Stimulated activated CD4-positive, alpha-beta T cell treated with anti-CD3 and anti-CD28 coated beads, TNF-alpha, amount 100 ng/mL, for 4 hours (primary cell): Measurements from ENCODE around the gene TSPAN32.
"Not testable (repeated sequence)": the region's sequence is repeated elsewhere in the genome, so short reads cannot be mapped to it uniquely, and the experiment has no call there.

Experiments
- DNase-seq, 3 experiments: peaks; one replicate each; pipeline ENCODE4 v3.0.0-alpha.2; 2020; ENCODE audit warnings: low read depth in 3 of 3

Gene TSPAN32

GRCh38 chr11:2342981-2343380, 41.2 kb downstream of the TSPAN32 start:
- no peak for DNase-seq

DNA sequence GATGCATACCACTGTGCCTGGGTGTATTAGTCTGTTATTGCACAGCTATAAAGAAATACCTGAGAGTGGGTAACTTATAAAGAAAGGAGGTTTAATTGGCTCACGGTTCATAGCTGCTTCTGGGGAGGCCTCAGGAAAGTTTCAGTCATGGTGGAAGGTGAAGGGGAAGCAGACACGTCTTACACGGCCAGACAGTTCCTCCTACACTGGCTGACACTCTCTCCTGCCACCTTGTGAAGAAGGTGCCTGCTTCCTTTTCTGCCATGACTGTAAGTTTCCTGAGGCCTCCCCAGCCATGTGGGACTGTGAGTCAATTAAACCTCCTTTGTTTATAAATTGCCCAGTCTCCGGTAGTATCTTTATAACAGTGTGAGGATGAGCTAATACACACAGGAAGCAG, 41.7 kb downstream of the TSPAN32 start:
- no peak for DNase-seq

DNA sequence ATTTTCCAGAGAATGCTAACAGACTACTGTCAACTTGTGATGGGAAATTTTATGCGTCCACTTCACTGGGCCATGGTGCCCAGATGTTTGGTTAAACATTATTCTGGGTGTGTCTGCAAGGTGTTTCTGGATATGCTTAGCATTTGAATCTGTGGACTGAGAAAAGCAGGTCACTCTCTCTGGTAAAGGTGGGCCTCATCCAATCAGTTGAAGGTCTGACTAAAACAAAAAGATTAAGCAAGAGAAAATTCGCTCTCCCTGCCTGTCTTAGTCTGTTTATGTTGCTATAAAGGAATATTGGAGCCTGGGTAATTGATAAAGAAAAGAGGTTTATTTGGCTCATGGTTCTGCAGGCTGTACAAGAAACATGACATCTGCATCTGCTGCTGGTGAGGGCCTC, 43.2 kb downstream of the TSPAN32 start:
- DNase-seq: no peak

DNA sequence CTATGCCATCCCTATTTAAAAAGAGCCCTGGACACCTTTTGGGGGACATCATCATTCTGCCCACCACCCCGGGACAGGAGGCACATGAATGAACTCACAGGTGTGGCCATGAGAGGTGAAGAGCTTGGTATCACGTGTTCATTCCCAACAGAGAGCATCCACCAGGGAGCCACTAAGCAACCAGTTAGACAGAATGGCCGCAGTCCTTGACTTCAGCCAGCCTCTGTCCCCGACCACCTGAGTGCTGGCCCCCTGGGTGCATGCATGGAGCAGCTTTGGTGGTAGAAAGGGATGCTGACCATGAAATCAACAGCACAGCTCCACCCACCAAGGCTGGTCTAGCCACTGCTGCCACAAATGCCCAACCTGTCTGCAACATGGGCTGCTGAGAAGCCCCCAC, 44.2 kb downstream of the TSPAN32 start:
- DNase-seq: no peak

DNA sequence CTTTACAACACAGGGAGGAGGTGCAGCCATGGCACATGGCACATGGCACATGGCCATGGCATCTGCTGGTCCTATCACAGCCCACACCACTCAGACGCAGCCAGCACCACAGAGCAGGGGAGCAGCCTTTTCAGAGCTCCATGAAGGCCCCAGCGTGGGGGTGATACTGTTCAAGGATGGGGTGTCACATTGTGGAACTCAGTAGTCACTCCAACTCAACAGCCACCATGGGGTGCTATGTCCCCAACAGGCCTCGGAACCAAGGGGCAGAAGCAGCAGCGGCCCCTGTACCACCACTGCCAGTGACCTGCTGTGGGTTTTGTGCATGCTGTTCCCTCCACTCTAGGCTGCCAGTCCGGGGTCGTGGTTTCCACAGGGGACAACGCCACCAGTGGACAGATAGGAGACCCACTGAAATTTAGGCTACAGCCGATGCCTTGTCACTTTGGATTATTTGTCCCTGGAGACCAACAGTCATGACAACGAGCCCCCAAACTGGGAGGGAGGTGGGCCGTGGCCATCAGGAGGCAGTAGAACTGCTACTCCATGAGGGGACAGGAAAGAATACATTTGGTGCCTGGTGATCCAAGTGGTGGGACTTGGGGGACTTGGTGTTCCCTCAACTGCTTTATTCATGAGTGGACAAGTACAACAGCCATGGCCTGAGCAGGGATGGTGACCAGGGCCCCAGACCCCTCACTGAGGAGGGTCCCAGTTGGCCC, 44.9 kb downstream of the TSPAN32 start:
- DNase-seq: no peak

GRCh38 chr11:2347308-2347830, 45.6 kb downstream of the TSPAN32 start:
- no peak for DNase-seq

DNA sequence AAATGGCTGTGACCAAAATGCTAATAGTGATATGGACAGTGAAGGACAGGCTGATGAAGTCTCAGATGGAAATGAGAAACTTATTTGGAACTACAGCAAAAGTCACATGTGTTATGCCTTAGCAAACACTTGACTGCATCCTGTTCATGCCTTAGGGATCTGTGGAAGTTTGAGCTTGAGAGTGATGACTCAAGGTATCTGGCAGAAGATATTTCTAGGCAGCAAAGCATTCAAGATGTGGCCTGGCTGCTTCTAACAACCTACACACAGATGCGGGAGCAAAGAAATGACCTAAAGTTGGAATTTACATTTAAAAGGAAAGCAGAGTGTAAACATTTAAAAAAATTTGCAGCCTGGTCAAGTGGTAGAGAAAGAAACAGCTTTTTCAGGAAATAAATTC, 47.2 kb downstream of the TSPAN32 start:
- no peak for DNase-seq

DNA sequence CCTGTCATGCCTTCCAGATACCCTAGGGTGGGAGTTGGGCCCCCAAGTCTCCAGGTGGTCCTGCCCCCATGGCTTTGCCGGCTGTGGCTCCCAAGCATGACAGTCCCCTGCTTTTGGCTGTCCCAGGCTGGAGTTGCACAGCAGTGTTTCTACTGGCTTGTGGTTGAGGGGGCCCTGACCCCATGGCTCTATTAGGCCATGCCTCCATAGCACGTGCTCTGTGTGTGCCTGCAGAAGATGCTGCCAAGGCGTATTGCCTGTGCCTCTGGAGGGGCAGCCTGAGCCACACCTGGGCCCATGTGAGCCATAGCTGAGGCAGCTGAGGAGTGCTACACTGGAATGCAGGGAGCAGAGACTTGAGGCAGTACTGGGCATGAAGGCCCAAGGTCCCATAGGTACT, 49.9 kb downstream of the TSPAN32 start:
- DNase-seq: no peak

DNA sequence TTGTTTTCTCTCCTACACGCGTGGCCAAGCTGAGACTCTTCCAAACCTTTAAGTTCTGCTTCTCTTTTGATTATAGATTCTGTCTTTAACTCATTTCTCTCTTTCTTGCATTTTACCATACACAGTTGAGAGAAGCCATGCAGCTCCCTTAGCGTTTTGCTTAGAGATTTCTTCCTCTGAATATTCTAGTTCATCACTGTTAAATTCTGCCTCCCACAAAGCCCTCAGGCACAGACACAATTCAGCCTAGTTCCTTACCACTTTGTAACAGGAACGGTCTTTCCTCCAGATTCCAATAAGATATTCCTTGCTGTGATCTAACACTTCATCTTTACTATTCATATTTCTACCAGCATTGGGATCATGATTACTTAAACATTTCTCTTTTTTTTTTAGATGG, 50.6 kb downstream of the TSPAN32 start:
- no peak for DNase-seq

DNA sequence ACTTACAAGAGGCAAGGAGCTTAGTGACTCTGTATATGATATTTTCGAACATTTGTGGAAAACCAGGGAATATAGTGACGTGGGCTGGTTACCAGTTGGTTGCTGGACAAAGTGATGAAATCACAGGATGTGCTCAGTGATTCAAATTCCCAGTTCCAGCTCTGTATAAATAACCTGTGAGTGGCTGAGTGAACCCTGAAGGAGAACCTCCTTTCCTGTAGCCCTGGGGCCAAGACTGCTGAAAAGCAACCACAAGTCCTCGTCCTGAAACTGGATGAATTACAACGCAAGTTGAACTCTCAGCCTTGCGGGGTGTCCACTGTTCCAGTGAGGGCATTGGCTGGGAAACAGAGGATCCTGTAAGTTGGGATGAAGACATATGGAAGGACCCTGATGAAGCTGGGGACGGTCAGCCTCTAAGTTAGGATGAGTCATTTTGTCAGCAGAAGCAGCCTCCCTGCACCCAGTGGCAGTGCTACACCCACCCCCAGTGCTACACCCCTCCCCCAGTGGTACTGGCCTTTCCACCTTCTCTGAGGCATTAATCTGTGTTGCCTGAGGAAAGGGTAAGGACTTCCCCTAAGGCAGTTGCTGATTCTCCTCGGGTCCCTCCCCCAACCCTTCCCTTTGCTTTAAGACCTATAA, 53.3 kb downstream of the TSPAN32 start:
- DNase-seq: no peak

DNA sequence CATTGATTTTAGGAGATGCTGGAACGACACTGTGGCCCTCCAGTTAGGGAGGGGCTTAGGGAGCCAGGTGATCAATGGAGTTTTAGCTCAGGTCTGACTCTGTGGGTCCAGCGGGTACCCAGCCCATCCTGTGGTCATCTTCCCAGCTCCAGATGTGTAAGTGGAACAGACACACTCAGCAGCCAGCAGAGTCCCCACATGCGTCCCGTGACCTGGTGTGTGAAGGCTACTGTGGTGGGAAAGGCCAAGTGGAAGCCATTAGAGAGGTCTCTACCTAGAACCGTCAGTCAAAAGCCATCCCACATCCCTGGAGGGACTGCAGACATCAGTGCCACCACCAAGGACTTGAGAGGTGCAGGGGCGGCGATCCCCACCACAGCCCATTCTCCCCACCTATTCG, 55.4 kb downstream of the TSPAN32 start:
- no peak for DNase-seq

GRCh38 chr11:2357651-2358050, 55.8 kb downstream of the TSPAN32 start:
- not testable (repeated sequence) for DNase-seq

- no peak for DNase-seq
Measured at GRCh38 chr11:2358754-2359442, 57.1 kb downstream of the TSPAN32 start.

DNA sequence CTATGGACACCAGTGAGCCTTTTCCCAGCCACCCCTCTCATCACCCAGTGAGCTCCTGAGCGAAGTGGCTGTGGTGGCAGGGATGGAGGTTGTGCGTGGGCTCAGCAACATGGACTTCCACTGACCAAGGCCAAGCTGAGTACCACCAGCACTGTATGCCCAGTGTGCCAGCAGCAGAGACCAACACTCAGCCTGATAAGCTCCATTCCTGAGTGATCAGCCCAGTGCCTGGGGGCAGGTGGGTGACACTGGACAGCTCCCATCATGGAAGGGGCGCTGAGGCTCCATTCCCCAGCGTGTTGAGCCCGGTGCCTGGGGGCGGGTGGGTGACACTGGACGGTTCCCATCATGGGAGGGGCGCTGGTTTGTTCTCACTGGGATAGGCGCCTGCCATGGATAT, 57.7 kb downstream of the TSPAN32 start:
- no peak for DNase-seq

GRCh38 chr11:2360081-2360642, 58.3 kb downstream of the TSPAN32 start:
- no peak for DNase-seq

DNA sequence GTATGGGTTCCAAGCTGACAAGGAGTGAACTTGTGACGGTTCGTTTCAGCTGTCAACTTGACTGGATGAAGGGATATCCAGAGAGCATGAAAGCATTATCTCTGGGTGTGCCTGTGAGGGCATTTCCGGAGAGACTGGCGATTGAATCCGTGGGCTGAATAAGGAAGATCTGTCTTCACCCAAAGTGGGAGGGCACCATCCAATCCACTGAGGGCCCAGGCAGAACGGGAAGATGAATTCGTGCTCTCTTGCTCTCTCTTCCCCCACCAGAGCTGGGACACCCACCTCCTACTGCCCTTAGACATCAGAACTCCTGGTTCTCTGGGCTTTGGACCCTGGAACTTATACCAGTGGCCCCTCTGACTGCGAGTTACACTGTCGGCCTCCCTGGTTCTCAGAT, 59.8 kb downstream of the TSPAN32 start:
- no peak for DNase-seq

- no peak for DNase-seq
Measured at GRCh38 chr11:2362414-2362813, 60.6 kb downstream of the TSPAN32 start.

GRCh38 chr11:2363130-2363529, 61.3 kb downstream of the TSPAN32 start:
- no peak for DNase-seq

- DNase-seq: no peak
Measured at GRCh38 chr11:2363577-2364370, 62.0 kb downstream of the TSPAN32 start.

DNA sequence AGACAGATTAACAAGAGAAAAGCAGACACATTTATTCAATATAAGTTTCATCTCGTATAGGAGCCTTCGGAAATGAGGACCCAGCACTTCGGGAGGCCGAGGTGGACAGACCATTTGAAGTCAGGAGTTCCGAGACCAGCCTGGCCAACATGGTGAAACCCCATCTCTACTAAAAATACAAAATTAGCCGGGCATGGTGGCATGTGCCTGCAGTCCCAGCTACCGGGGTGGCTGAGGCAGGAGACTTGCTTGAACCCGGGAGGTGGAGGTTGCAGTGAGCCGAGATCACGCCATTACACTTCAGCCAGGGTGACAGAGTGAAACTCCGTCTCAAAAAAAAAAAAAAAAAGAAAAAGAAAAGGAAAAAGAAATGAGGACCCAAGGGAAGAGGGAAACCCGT, 62.6 kb downstream of the TSPAN32 start:
- DNase-seq: not testable (repeated sequence)

DNA sequence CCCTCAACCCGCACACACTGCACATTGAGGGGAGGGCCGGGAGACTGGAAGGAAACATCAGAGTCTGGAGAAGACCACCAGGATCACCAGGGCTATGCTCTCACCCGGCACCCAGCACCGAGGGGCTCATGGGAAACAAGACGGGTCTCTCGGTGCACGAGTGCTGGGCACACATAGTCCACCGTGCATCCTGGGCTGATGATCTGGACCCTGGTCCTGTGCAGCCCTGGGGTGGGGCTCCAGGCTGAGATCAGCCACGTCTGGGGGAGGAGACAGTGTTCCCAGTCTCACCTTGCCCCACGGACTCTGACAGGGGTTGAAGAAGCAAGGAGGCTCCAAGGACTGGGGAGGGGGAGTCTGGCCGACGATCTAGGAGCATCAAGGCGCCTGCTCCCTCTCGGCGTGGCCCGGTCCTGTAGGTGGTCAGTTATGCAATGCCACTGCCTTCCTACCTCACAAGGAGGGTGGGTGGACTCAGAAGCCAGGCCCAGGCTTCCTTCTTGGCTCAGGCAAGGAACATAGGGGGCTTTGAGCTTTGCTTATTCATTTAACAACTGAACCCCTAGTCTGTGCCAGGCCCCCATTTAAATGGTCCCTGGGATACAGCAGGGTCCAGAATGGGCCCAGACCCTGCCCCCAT, 63.9 kb downstream of the TSPAN32 start:
- no peak for DNase-seq
